Transverse colon (tissue), 4 donors: ENCODE measurements around the gene THSD7A.

ENCODE experiments used
- EP300 ChIP-seq: sonication (generic); formaldehyde crosslinking; IDR thresholded peaks from one replicate; pipeline ENCODE4 v1.6.1; 2017; ENCODE audit warnings: antibody characterized with exemption, low read depth
- POLR2A ChIP-seq: fragments of 450-650 bp; IDR thresholded peaks from one replicate; pipeline ENCODE4 v1.6.1; 2016; ENCODE audit warnings: antibody characterized with exemption, mild to moderate bottlenecking, moderate library complexity
- POLR2AphosphoS5 ChIP-seq, 3 donors: sonication (generic); formaldehyde crosslinking; IDR thresholded peaks; one replicate each; pipeline ENCODE4 v1.6.1; 2016; ENCODE audit warnings: antibody characterized with exemption in 3 of 3
- TF ChIP-seq, protein P1 (sequence below), 5 experiments: fragments of 200-600 bp in 3 of 5; fragments of 450-650 bp in 2 of 5; sonication (generic) in 3 of 5; IDR thresholded peaks; 1 replicate in 2 of 5; 2 replicates in 3 of 5; pipeline ENCODE4 v1.5.1; 2016 to 2017; ENCODE audit warnings: antibody characterized with exemption in 5 of 5, inconsistent platforms in 3 of 5, mild to moderate bottlenecking in 2 of 5, moderate library complexity in 1 of 5

DNA sequence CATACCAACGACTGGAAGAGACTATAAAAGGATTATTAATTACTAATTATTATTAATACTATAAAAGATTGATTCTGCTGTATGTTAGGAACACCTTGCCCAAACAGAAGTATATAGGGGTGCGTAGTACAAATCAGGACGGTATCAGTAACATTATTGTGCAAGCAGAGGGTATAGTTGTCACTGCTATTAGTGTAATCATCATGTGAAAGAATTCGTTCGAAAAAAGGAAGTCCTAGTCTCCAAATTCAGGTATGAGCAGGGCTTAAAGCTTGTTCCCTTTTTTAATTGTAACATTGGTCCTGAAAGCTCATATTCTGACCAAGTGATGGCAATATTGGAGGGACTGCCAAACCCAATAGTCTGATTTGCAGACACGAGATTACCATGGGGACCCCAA, 81.8 kb downstream of the THSD7A start:
- TF ChIP-seq, protein P1, sequence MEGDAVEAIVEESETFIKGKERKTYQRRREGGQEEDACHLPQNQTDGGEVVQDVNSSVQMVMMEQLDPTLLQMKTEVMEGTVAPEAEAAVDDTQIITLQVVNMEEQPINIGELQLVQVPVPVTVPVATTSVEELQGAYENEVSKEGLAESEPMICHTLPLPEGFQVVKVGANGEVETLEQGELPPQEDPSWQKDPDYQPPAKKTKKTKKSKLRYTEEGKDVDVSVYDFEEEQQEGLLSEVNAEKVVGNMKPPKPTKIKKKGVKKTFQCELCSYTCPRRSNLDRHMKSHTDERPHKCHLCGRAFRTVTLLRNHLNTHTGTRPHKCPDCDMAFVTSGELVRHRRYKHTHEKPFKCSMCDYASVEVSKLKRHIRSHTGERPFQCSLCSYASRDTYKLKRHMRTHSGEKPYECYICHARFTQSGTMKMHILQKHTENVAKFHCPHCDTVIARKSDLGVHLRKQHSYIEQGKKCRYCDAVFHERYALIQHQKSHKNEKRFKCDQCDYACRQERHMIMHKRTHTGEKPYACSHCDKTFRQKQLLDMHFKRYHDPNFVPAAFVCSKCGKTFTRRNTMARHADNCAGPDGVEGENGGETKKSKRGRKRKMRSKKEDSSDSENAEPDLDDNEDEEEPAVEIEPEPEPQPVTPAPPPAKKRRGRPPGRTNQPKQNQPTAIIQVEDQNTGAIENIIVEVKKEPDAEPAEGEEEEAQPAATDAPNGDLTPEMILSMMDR (IDR thresholded peaks at IDR 0.05): no peak
- TF ChIP-seq POLR2A (no peak), POLR2AphosphoS5 (IDR thresholded peaks at IDR 0.05) (no peak), EP300 (no peak)
